A549 (cell line): Measurements from ENCODE around the gene RCSD1. TPM values are rescaled to one million over a fixed set of nuclear protein-coding genes. Genes with fewer than 3 reads are reported as not detected.

ENCODE experiments used
- ATAC-seq, 2 experiments: fragments of 200-7000 bp in 1 of 2; fragments of >200 bp in 1 of 2; cut with Nextera tagmentation in 1 of 2; cut with Tn5 transposase in 1 of 2; 3 replicates each; pipeline versions ENCODE4 v1.8.0 to v1.9.1; 2018 to 2020; ENCODE audit warnings: mild to moderate bottlenecking in 1 of 2, moderate library complexity in 1 of 2
- CTCF ChIA-PET: fragments of 300-600 bp; sonication (Branson Sonifier 250); formaldehyde crosslinking; extraction: SDS; loops from one replicate; lab custom pipeline; 2021; ENCODE audit warnings: antibody characterized with exemption, inconsistent platforms; lab: Yijun Ruan, JAX
- POLR2A ChIA-PET: fragments of 350-600 bp; formaldehyde crosslinking; extraction: SDS; loops from one replicate; lab custom pipeline; 2021; ENCODE audit warnings: antibody characterized with exemption, inconsistent platforms; lab: Yijun Ruan, JAX
- DNase-seq, 2 experiments: peaks; one replicate each; pipeline versions ENCODE4 v3.0.0 to v3.0.0-alpha.2; 2011 to 2016; ENCODE audit warnings: low read depth in 1 of 2, low spot score in 1 of 2
- FAIRE-seq: peaks from 2 replicates; lab custom pipeline; 2011; peaks lifted over from hg19 to GRCh38; lab: Jason Lieb, UNC
- H3K27ac ChIP-seq, 2 experiments: fragments of >200 bp; sonication (Bioruptor Twin); formaldehyde crosslinking; 3 replicates each; pipeline ENCODE4 v1.5.1; 2016 to 2017
- H3K4me1 ChIP-seq: fragments of >200 bp; sonication (Bioruptor Twin); formaldehyde crosslinking; 3 replicates; pipeline ENCODE4 v1.6.1; 2016
- H3K4me2 ChIP-seq: fragments of >200 bp; sonication (Bioruptor Twin); formaldehyde crosslinking; 3 replicates; pipeline ENCODE4 v1.6.1; 2016
- H3K4me3 ChIP-seq: fragments of >200 bp; sonication (Bioruptor Twin); formaldehyde crosslinking; 3 replicates; pipeline ENCODE4 v1.5.1; 2016
- H3K9me3 ChIP-seq: fragments of >200 bp; sonication (Bioruptor Twin); formaldehyde crosslinking; 3 replicates; pipeline ENCODE4 v1.6.1; 2016
- EP300 ChIP-seq, 2 experiments: fragments of >200 bp; sonication (Bioruptor Twin); formaldehyde crosslinking; IDR thresholded peaks; 2 replicates in 1 of 2; 3 replicates in 1 of 2; pipeline ENCODE4 v1.6.1; 2016 to 2017
- ESRRA ChIP-seq: fragments of 150-350 bp; IDR thresholded peaks from 2 replicates; pipeline ENCODE4 v1.6.1; 2014; ENCODE audit warnings: mild to moderate bottlenecking, low read length, borderline replicate concordance
- HDAC2 ChIP-seq: fragments of 200-600 bp; sonication (generic); IDR thresholded peaks from 2 replicates; pipeline ENCODE4 v1.6.1; 2016
- HOXB5 ChIP-seq: fragments of 250-450 bp; sonication (Bioruptor Pico); IDR thresholded peaks from 2 replicates; pipeline ENCODE4 v1.5.0; 2020; ENCODE audit warnings: mild to moderate bottlenecking, moderate library complexity
- SMC3 ChIP-seq: fragments of >200 bp; sonication (Bioruptor Twin); formaldehyde crosslinking; IDR thresholded peaks from 3 replicates; pipeline ENCODE4 v1.6.1; 2018; ENCODE audit warnings: inconsistent platforms
- TFCP2L1 ChIP-seq: fragments of 250-450 bp; sonication (Bioruptor Pico); IDR thresholded peaks from 2 replicates; pipeline ENCODE4 v1.5.0; 2021; ENCODE audit warnings: mild to moderate bottlenecking
- ZNF302 ChIP-seq: fragments of 250-450 bp; sonication (Bioruptor Pico); IDR thresholded peaks from 2 replicates; pipeline ENCODE4 v1.9.0; 2021; ENCODE audit warnings: inconsistent platforms, mild to moderate bottlenecking, moderate library complexity
- WGBS: methylation state at CpG from one replicate; pipeline ENCODE4 v1.1.6; 2017; ENCODE audit errors: missing lambda C conversion rate; 5-methylcytosine and 5-hydroxymethylcytosine counted together
- polyA plus RNA-seq, 4 experiments: library from polyadenylated mRNA; depleted of rRNA in 3 of 4; stranded (reverse); fragments of >200 nt; fragmentation: RNase III in 1 of 4; extraction: RNeasy Plus Mini Kit Qiagen cat#74134 plus additional on column Dnase treatment in 1 of 4; gene quantifications; 2 replicates in 3 of 4; 3 replicates in 1 of 4; pipeline ENCODE4 v1.2.3, GENCODE V29; 2011 to 2017
- TF ChIP-seq, protein P1 (sequence below): fragments of >200 bp; sonication (Bioruptor Twin); formaldehyde crosslinking; IDR thresholded peaks from 3 replicates; pipeline ENCODE4 v1.5.1; 2016
- TF ChIP-seq, protein P2 (sequence below): IDR thresholded peaks from 2 replicates; pipeline ENCODE4 v1.6.1; 2012

The RCSD1 gene
- polyA plus RNA-seq, 2 of the 4 experiments (the other 2 are of a cell fraction), result not detected

DNA sequence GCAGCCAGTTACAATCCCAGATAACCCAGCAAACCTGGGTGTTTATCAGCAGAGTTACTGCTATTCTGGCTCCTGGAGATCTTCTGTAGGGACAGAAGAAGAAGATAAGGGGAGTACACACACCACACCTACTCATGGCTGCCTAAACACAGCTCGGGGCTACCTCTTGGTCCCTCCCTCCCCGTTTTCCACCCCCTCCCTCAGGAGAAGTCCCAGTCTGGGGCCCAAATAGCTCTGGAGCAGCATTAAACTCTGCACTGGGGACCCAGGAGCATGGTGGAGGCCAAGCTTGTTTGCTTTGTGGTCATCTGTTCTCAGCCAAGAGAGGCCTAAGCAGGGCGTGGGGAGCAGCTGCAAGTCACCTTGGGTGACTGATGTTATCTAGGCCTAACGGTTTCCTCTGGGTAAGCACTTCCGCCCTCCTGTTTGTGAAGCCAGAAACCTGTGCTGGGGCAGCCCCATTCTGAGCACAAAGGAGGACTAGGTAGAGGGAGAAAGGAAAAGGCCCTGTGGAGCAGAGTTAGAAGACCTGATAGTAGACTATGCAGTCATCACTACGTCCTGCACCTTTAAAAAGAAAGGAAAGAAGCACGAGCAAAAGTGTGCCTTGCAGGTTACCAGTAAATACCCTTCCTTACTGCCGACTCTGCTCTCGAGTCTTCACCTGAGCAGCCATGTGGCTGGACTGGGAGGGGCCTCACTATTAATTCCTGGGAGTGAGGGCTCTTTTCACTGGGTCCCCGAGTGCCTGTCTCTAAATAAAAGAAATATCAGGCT, 2.0 kb upstream of the RCSD1 start (continued):
- no peak for TF ChIP-seq TFCP2L1 (CRISPR knock-in tag)

DNA sequence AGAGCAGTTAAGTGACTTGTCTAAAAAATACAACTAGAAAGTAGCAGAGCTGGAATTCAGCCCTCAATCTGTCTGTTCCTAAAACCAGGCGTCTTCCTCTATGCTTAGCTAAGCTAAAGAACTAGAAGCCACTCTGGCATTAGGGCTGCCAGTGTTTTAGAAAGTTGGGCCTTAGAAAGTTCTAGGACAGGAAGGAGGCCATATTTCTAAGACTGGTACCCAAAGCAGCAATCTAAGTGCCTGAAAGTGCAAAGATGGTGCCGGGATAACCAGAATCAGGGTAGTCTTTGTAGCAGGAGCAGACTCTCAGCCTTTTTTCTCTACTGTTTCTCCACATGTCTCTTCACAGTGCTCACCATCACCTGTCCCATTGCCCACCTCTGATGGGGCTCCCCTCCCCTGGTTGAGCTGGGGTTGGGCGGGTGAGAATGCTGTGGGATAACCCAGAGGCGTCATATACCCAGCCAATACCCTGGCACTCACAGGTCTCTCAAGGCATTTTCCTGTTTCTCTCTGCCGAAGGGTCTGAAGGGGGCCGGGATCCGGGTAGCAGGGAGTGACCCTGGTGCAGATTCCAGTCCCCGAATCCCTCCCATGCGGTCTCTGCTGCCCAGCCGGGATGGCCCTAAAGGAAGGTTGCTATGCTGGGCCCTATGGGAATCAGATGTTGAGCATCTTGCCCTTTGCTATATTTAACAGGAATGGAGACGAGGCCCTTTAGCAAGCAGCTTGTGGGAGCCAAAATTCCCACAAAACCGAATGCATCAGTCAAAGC, 1.1 kb upstream of the RCSD1 start:
- H3K9me3 ChIP-seq, result no peaks in the 10 kb centered on the region
- H3K4me3 ChIP-seq, result no peak overlapping the region
- TF ChIP-seq ZNF302 (no peak), HOXB5 (CRISPR knock-in tag) (no peak)
- TF ChIP-seq, all 56 proteins: peak for 0
- no peak overlapping the region for H3K4me2 ChIP-seq
- FAIRE-seq, result no peak
- H3K4me1 ChIP-seq, result no peaks in the 10 kb centered on the region
- POLR2A ChIA-PET, result no interaction called here
- no peak for DNase-seq
- 91% methylated on average over 10 of the region's 12 CpGs for WGBS
- CTCF ChIA-PET, result interaction anchor here (1.3 to 1.8 kb wide), 2 partner anchors 16 to 59 kb away, joined by 5 to 8 read pairs; no protein-coding TSS in a partner anchor
- no peak for ATAC-seq
- no peak overlapping the region for H3K27ac ChIP-seq

DNA sequence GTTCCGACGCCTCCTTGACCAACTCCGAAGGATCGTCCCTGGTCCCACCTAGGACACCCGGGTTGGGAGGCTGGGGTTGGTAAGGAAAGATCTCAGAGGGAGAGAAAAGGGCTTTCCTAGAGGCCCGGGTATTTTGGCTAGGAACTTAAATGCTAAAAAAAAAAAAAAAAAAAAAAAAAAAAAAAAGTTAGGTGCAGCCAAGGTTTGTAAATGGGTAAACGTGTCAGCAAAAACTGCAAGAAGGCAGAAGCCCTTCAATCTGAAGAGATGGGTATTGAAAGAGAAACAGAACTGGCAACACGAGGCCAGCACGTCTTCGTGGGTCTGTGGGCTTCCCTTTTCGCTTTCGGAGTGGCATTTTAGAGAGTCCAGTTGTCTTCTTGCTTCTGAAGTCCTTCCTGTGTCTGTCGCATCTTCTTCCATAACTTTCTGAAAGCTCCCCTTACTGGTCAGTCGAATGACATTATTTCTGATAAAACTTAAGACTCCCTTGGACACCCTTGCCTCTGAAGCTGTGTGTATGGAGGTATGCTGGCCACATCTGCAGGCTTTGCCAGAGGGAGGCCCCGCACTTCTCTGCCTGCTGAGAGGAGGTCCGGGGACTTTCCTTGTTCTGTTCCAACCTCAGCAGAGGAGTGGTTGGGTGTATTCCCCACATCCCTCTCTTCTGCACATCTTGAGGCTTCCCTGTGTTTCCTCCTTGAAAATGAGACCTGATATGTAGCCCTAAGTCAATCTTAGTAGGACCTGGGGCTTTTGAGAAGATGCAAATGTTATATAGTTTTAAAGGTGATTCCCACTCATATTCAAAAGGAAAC, 745 bp downstream of the RCSD1 start:
- DNase-seq (no peak), FAIRE-seq (no peak), ATAC-seq (peak in 1 of 2 experiments; percentile 34; a peak in 2 of 6 replicates)
- Histone ChIP-seq H3K9me3 (no peaks in the 10 kb centered on the region), H3K4me1 (peaks cover 7% of the 10 kb centered on the region; the same call in 1 of the 3 replicates), H3K27ac (no peak overlapping the region; a peak in 1 of 6 replicates), H3K4me3 (peak overlapping the region; percentile 35; the same call in 2 of the 3 replicates), H3K4me2 (peak overlapping the region; percentile 72)
- ChIA-PET POLR2A (no interaction called here), CTCF (interaction anchor here (0.6 to 1.4 kb wide), 2 partner anchors 10 to 269 kb away, joined by 3 read pairs; no protein-coding TSS in a partner anchor)
- WGBS, result 77% methylated on average over 10 of the region's 16 CpGs
- no peak for TF ChIP-seq EP300 (IDR thresholded peaks at IDR 0.05)
- TF ChIP-seq, protein P1, sequence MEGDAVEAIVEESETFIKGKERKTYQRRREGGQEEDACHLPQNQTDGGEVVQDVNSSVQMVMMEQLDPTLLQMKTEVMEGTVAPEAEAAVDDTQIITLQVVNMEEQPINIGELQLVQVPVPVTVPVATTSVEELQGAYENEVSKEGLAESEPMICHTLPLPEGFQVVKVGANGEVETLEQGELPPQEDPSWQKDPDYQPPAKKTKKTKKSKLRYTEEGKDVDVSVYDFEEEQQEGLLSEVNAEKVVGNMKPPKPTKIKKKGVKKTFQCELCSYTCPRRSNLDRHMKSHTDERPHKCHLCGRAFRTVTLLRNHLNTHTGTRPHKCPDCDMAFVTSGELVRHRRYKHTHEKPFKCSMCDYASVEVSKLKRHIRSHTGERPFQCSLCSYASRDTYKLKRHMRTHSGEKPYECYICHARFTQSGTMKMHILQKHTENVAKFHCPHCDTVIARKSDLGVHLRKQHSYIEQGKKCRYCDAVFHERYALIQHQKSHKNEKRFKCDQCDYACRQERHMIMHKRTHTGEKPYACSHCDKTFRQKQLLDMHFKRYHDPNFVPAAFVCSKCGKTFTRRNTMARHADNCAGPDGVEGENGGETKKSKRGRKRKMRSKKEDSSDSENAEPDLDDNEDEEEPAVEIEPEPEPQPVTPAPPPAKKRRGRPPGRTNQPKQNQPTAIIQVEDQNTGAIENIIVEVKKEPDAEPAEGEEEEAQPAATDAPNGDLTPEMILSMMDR, result no peak
- TF ChIP-seq HDAC2, result no peak

DNA sequence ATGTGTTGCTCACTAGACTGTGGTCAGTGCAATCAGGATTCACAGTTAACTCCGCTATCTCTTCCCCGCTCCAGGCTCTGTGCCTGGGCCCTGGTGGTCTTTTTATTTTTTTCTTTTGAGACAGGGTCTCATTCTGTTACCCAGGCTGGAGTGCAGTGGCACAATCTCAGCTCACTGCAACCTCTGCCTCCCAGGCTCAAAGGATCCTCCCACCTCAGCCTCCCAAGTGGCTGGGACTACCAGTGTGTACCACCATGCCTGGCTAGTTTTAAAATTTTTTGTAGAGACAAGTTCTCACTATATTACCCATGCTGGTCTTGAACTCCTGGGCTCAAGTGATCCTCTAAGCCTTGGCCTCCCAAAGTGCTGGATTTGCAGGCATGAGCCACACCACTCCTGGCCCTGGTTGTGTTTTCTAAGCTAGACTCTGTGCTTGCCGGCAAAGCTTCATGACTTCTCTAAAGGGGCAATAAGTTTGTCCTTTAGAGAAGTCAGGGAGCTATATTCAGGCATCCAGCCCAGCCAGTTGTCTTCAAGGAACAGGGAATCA, 1.4 kb downstream of the RCSD1 start:
- 85% methylated on average over 3 of the region's 3 CpGs for WGBS
- FAIRE-seq (no peak), DNase-seq (no peak), ATAC-seq (no peak)
- Histone ChIP-seq H3K4me1 (peaks cover 7% of the 10 kb centered on the region; the same call in 1 of the 3 replicates), H3K9me3 (no peaks in the 10 kb centered on the region), H3K4me3 (no peak overlapping the region), H3K4me2 (no peak overlapping the region), H3K27ac (no peak overlapping the region)
- TF ChIP-seq, protein P2, sequence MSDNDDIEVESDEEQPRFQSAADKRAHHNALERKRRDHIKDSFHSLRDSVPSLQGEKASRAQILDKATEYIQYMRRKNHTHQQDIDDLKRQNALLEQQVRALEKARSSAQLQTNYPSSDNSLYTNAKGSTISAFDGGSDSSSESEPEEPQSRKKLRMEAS, result no peak
- TF ChIP-seq ESRRA, result no peak
- TF ChIP-seq SMC3, result no peak
- POLR2A ChIA-PET, result no interaction called here
- CTCF ChIA-PET, result interaction anchor here (0.6 to 1.4 kb wide), 2 partner anchors 9 to 268 kb away, joined by 3 read pairs; no protein-coding TSS in a partner anchor
